Fibroblast of lung (primary cell): Measurements from ENCODE around the gene SPI1. TPM values are rescaled to one million over a fixed set of nuclear protein-coding genes. Genes with fewer than 3 reads are reported as not detected.

Source experiments
- DNase-seq, 2 donors: peaks; one replicate each; pipeline versions ENCODE4 v3.0.0 to v3.0.0-alpha.2; 2010; ENCODE audit warnings: low read depth in 2 of 2
- H2AFZ ChIP-seq: 2 replicates; pipeline ENCODE4 v1.5.1; 2012; ENCODE audit warnings: low read length, control low read depth, inconsistent platforms
- H3K27ac ChIP-seq: 2 replicates; pipeline ENCODE4 v1.5.1; 2011; ENCODE audit warnings: low read length, control low read depth; ENCODE audit not compliant: insufficient read depth
- H3K27me3 ChIP-seq: 2 replicates; pipeline ENCODE4 v1.5.1; 2011; ENCODE audit warnings: mild to moderate bottlenecking, low read length; ENCODE audit not compliant: control insufficient read depth, insufficient read depth
- H3K36me3 ChIP-seq: 2 replicates; pipeline ENCODE4 v1.5.1; 2011; ENCODE audit warnings: low read length; ENCODE audit not compliant: control insufficient read depth, insufficient read depth
- H3K4me1 ChIP-seq: 2 replicates; pipeline ENCODE4 v1.5.1; 2011; ENCODE audit warnings: low read length; ENCODE audit not compliant: control insufficient read depth, insufficient read depth; ENCODE audit errors: extremely low read depth
- H3K4me2 ChIP-seq: 2 replicates; pipeline ENCODE4 v1.5.1; 2011; ENCODE audit warnings: low read length, control low read depth; ENCODE audit not compliant: insufficient read depth; ENCODE audit errors: extremely low read depth
- H3K4me3 ChIP-seq, 4 experiments: fragments of 200-600 bp in 1 of 4; sonication (generic) in 1 of 4; replicated peaks in 1 of 4; 2 replicates each; pipeline ENCODE4 v1.5.1; 2011 to 2016; ENCODE audit warnings: low read length in 4 of 4, low read depth in 3 of 4, mild to moderate bottlenecking in 3 of 4, control low read depth in 2 of 4, inconsistent platforms in 1 of 4, mixed read lengths in 1 of 4; ENCODE audit not compliant: insufficient read depth in 1 of 4; ENCODE audit errors: control extremely low read depth in 1 of 4
- H3K79me2 ChIP-seq: 2 replicates; pipeline ENCODE4 v1.5.1; 2012; ENCODE audit warnings: mild to moderate bottlenecking, low read length, inconsistent platforms; ENCODE audit not compliant: control insufficient read depth, insufficient read depth
- H3K9ac ChIP-seq: 2 replicates; pipeline ENCODE4 v1.5.1; 2011; ENCODE audit warnings: mild to moderate bottlenecking, low read length, control low read depth; ENCODE audit not compliant: insufficient read depth
- H3K9me3 ChIP-seq: 2 replicates; pipeline ENCODE4 v1.5.1; 2012; ENCODE audit warnings: low read depth, low read length; ENCODE audit not compliant: control insufficient read depth, insufficient read depth
- H4K20me1 ChIP-seq: 2 replicates; pipeline ENCODE4 v1.5.1; 2011; ENCODE audit warnings: low read length; ENCODE audit not compliant: control insufficient read depth, insufficient read depth; ENCODE audit errors: extremely low read depth
- CTCF ChIP-seq, 2 donors: IDR thresholded peaks in 1 of 2; conservative IDR thresholded peaks in 1 of 2; 1 replicate in 1 of 2; 2 replicates in 1 of 2; pipeline ENCODE4 v1.5.1; 2011 to 2012; ENCODE audit warnings: low read length in 2 of 2, control low read depth in 1 of 2, inconsistent platforms in 1 of 2, low read depth in 1 of 2, mild to moderate bottlenecking in 1 of 2
- EZH2 ChIP-seq: IDR thresholded peaks from 2 replicates; pipeline ENCODE4 v1.5.1; 2012; ENCODE audit warnings: low read length, control low read depth, mild to moderate bottlenecking; ENCODE audit errors: missing control alignments
- polyA plus RNA-seq, 2 donors: library from polyadenylated mRNA; depleted of rRNA in 1 of 2; stranded (reverse) in 1 of 2; unstranded in 1 of 2; fragments of >200 nt; gene quantifications; 2 replicates each; pipeline ENCODE4 v1.2.1, GENCODE V29; 2011 to 2012; ENCODE audit warnings: missing spikeins in 1 of 2
- total RNA-seq: library from RNA; depleted of rRNA; stranded (reverse); fragments of >200 nt; gene quantifications from 2 replicates; pipeline ENCODE4 v1.2.1, GENCODE V29; 2014

SPI1 gene
- total and polyA plus RNA-seq, 2 donors (not counting 1 experiment from before 2014, with no cell fraction given) = not detected

GRCh38 chr11:47305734-47306483 lies 72.4 kb downstream of the SPI1 start:
- Histone ChIP-seq H3K9me3 (no peaks in the 10 kb centered on the region), H3K36me3 (peaks cover 5% of the 10 kb centered on the region), H3K27ac (no peak overlapping the region), H3K4me2 (no peak overlapping the region), H2AFZ (no peak overlapping the region), H3K79me2 (no peaks in the 10 kb centered on the region), H3K4me3 (no peak overlapping the region), H3K4me1 (no peaks in the 10 kb centered on the region), H3K27me3 (no peaks in the 10 kb centered on the region), H4K20me1 (no peaks in the 10 kb centered on the region), H3K9ac (no peak overlapping the region)
- DNase-seq = no peak
- TF ChIP-seq EZH2 = no peak
- no peak for TF ChIP-seq CTCF (conservative IDR thresholded peaks at IDR 0.05 in 1 of 2, IDR thresholded peaks at IDR 0.05 in 1 of 2; ENCODE audit: low read depth in 1 of 2, low read length in 2 of 2)

Other genes starting within 250 kb of the SPI1 start
- gene ARFGAP2, start 201.7 kb downstream of the SPI1 start, total RNA-seq = 68.1 and 80.4 TPM in 2 replicates
- gene ARFGAP2, start 201.7 kb downstream of the SPI1 start, polyA plus RNA-seq = 50.1 and 68.7 TPM in 2 replicates
- gene PACSIN3, start 192.1 kb downstream of the SPI1 start, total RNA-seq = 19.8 and 20.0 TPM in 2 replicates
- 7.0 and 10.8 TPM in 2 replicates for gene PACSIN3, start 192.1 kb downstream of the SPI1 start, polyA plus RNA-seq
- gene DDB2, start 163.6 kb downstream of the SPI1 start, total RNA-seq = 53.4 and 70.0 TPM in 2 replicates
- gene DDB2, start 163.6 kb downstream of the SPI1 start, polyA plus RNA-seq = 21.2 and 45.4 TPM in 2 replicates
- gene ACP2, start 129.7 kb downstream of the SPI1 start, total RNA-seq = 16.2 and 23.9 TPM in 2 replicates
- gene ACP2, start 129.7 kb downstream of the SPI1 start, polyA plus RNA-seq = 18.9 and 25.6 TPM in 2 replicates
- 55.5 and 56.3 TPM in 2 replicates for gene NR1H3, start 120.6 kb downstream of the SPI1 start, total RNA-seq
- 16.9 and 21.3 TPM in 2 replicates for gene NR1H3, start 120.6 kb downstream of the SPI1 start, polyA plus RNA-seq
- 11.8 and 15.4 TPM in 2 replicates for gene MADD, start 108.4 kb downstream of the SPI1 start, total RNA-seq
- 7.0 and 9.1 TPM in 2 replicates for gene MADD, start 108.4 kb downstream of the SPI1 start, polyA plus RNA-seq
- gene MYBPC3, start 25.8 kb downstream of the SPI1 start, total RNA-seq = not detected in 2 replicates
- not detected in 2 replicates for gene MYBPC3, start 25.8 kb downstream of the SPI1 start, polyA plus RNA-seq
- 46.0 and 62.9 TPM in 2 replicates for gene SLC39A13, start 30.0 kb upstream of the SPI1 start, total RNA-seq
- 52.2 and 88.7 TPM in 2 replicates for gene SLC39A13, start 30.0 kb upstream of the SPI1 start, polyA plus RNA-seq
- 107 and 155 TPM in 2 replicates for gene PSMC3, start 47.9 kb upstream of the SPI1 start, total RNA-seq
- 294 and 353 TPM in 2 replicates for gene PSMC3, start 47.9 kb upstream of the SPI1 start, polyA plus RNA-seq
- gene RAPSN, start 70.6 kb upstream of the SPI1 start, total RNA-seq = under 0.01 and 0.17 TPM in 2 replicates
- not detected in 2 replicates for gene RAPSN, start 70.6 kb upstream of the SPI1 start, polyA plus RNA-seq
- gene CELF1, start 174.6 kb upstream of the SPI1 start, total RNA-seq = 74.2 and 100 TPM in 2 replicates
- 72.6 and 81.1 TPM in 2 replicates for gene CELF1, start 174.6 kb upstream of the SPI1 start, polyA plus RNA-seq
- gene PTPMT1, start 187.1 kb upstream of the SPI1 start, total RNA-seq = 58.6 and 84.9 TPM in 2 replicates
- 47.8 and 55.4 TPM in 2 replicates for gene PTPMT1, start 187.1 kb upstream of the SPI1 start, polyA plus RNA-seq
- gene KBTBD4, start 200.4 kb upstream of the SPI1 start, total RNA-seq = 17.7 and 20.0 TPM in 2 replicates
- gene KBTBD4, start 200.4 kb upstream of the SPI1 start, polyA plus RNA-seq = 19.9 and 21.7 TPM in 2 replicates
- 76.5 and 78.8 TPM in 2 replicates for gene NDUFS3, start 200.5 kb upstream of the SPI1 start, total RNA-seq
- gene NDUFS3, start 200.5 kb upstream of the SPI1 start, polyA plus RNA-seq = 113 and 164 TPM in 2 replicates
- not detected in 2 replicates for gene FAM180B, start 208.1 kb upstream of the SPI1 start, total RNA-seq
- not detected in 2 replicates for gene FAM180B, start 208.1 kb upstream of the SPI1 start, polyA plus RNA-seq
- under 0.01 TPM in 2 replicates for gene C1QTNF4, start 215.9 kb upstream of the SPI1 start, total RNA-seq
- gene C1QTNF4, start 215.9 kb upstream of the SPI1 start, polyA plus RNA-seq = 0.03 TPM in 1 of 2 replicates, not detected in the other